ENCODE results near the gene PDZRN3.

PDZRN3 gene

DNA sequence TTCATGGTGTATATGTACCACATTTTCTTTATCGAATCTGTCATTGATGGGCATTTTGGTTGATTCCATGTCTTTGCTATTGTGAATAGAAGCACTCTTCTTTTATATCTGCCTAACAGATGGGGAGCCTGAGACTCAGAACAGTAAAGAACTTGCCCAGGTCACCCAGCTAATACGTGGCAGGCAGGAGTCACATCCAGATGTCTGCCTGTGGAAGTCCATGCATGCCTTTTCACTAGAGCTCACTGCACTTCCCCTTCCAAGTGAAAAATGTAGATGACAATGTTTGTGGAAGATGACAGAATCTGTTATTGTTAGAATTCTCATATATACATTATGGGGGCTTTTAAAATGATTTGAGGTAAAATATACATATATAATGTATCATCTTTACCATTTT, 165.0 kb downstream of the PDZRN3 start:
- ChIA-PET POLR2A (no interaction called here), CTCF (no interaction called here)
- TF ChIP-seq SUZ12 (IDR thresholded peaks at IDR 0.05) (no peak), HDGF (IDR thresholded peaks at IDR 0.05; ENCODE audit: borderline replicate concordance) (no peak), FOXK2 (IDR thresholded peaks at IDR 0.05) (no peak), NFRKB (IDR thresholded peaks at IDR 0.05) (no peak), FOXM1 (IDR thresholded peaks at IDR 0.05; ENCODE audit: borderline replicate concordance) (no peak)
- no peak for DNase-seq (ENCODE audit: extremely low spot score)

GRCh38 chr3:73453666-73454065, 171.1 kb downstream of the PDZRN3 start:
- DNase-seq (ENCODE audit: extremely low spot score): no peak
- TF ChIP-seq HDGF (IDR thresholded peaks at IDR 0.05; ENCODE audit: borderline replicate concordance) (no peak), SUZ12 (IDR thresholded peaks at IDR 0.05) (no peak), SP1 (IDR thresholded peaks at IDR 0.05) (no peak), ELF4 (IDR thresholded peaks at IDR 0.05) (no peak), ARNT (IDR thresholded peaks at IDR 0.05) (no peak)
- ChIA-PET CTCF (no interaction called here), POLR2A (no interaction called here)

- no peak for DNase-seq (ENCODE audit: extremely low spot score)
- POLR2A ChIA-PET: no interaction called here
- CTCF ChIA-PET: no interaction called here
- TF ChIP-seq SUZ12 (IDR thresholded peaks at IDR 0.05): no peak
- TF ChIP-seq PKNOX1 (IDR thresholded peaks at IDR 0.05): peak; percentile 30; the same call in 1 of the 2 replicates
Observed at GRCh38 chr3:73452729-73453128, 172.0 kb downstream of the PDZRN3 start.

DNA sequence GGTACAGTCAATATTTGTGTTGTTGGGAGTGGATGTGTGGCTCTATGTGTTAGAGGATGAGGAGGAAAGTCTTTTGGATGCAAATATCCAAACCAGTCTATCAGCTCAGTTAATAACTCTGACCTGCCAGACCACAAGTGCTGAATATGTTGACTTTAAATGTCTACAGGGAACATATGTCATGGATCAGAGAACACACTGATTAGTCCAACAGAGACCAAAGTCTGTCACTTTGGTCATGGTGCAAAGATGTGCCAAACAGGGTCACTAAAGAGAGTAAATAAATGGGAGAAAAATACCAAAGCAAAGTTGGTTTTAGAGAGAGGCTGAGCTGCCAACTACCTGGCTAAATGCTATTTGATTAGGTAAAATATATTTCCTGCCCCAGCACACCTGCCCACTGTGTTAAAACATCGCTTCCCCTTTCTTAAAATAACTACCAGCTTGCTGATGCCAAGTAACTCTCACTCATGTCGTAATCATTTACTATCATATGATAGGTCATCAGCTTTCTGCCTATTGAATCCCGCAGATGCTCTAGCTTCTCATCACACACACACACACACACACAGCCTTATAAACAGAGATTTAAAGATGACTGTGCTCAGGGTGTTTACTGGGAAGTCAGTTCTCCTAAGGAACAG, 173.3 kb downstream of the PDZRN3 start:
- ChIA-PET CTCF (interaction anchor here (0.6 to 0.7 kb wide), 2 partner anchors 52 to 1349 kb away, joined by 3 read pairs; no protein-coding TSS in a partner anchor), POLR2A (no interaction called here)
- TF ChIP-seq SP1 (IDR thresholded peaks at IDR 0.05): no peak
- no peak for TF ChIP-seq LEF1 (IDR thresholded peaks at IDR 0.05; ENCODE audit: borderline replicate concordance)
- TF ChIP-seq FOXM1 (IDR thresholded peaks at IDR 0.05; ENCODE audit: borderline replicate concordance): no peak
- no peak for TF ChIP-seq ZNF384 (IDR thresholded peaks at IDR 0.05)
- no peak for TF ChIP-seq PKNOX1 (IDR thresholded peaks at IDR 0.05)
- TF ChIP-seq ARNT (IDR thresholded peaks at IDR 0.05): no peak
- no peak for TF ChIP-seq BHLHE40 (IDR thresholded peaks at IDR 0.05; ENCODE audit: borderline replicate concordance)
- TF ChIP-seq CTBP1 (IDR thresholded peaks at IDR 0.05; ENCODE audit: borderline replicate concordance): no peak
- DNase-seq (ENCODE audit: extremely low spot score): no peak

- POLR2A ChIA-PET: no interaction called here
- CTCF ChIA-PET: no interaction called here
- DNase-seq (ENCODE audit: extremely low spot score): no peak
- TF ChIP-seq ARNT (IDR thresholded peaks at IDR 0.05) (no peak), ZNF384 (IDR thresholded peaks at IDR 0.05) (no peak), SP1 (IDR thresholded peaks at IDR 0.05) (no peak), SUZ12 (IDR thresholded peaks at IDR 0.05) (no peak), LEF1 (IDR thresholded peaks at IDR 0.05; ENCODE audit: borderline replicate concordance) (no peak), FOXK2 (IDR thresholded peaks at IDR 0.05) (no peak), FOXM1 (IDR thresholded peaks at IDR 0.05; ENCODE audit: borderline replicate concordance) (no peak), BHLHE40 (IDR thresholded peaks at IDR 0.05; ENCODE audit: borderline replicate concordance) (no peak), L3MBTL2 (conservative IDR thresholded peaks at IDR 0.05) (no peak), PKNOX1 (IDR thresholded peaks at IDR 0.05) (no peak), TARDBP (IDR thresholded peaks at IDR 0.05) (no peak), FOXA1 (IDR thresholded peaks at IDR 0.05) (no peak), CTBP1 (IDR thresholded peaks at IDR 0.05; ENCODE audit: borderline replicate concordance) (no peak), NFRKB (IDR thresholded peaks at IDR 0.05) (no peak), HDGF (IDR thresholded peaks at IDR 0.05; ENCODE audit: borderline replicate concordance) (no peak), ELF4 (IDR thresholded peaks at IDR 0.05) (no peak)
Observed at GRCh38 chr3:73449774-73450173, 175.0 kb downstream of the PDZRN3 start.

GRCh38 chr3:73448761-73449301, 175.9 kb downstream of the PDZRN3 start:
- no peak for DNase-seq (ENCODE audit: extremely low spot score)
- ChIA-PET POLR2A (no interaction called here), CTCF (no interaction called here)
- no peak for TF ChIP-seq NFRKB (IDR thresholded peaks at IDR 0.05)
- no peak for TF ChIP-seq HDGF (IDR thresholded peaks at IDR 0.05; ENCODE audit: borderline replicate concordance)
- TF ChIP-seq TARDBP (IDR thresholded peaks at IDR 0.05): no peak
- TF ChIP-seq BHLHE40 (IDR thresholded peaks at IDR 0.05; ENCODE audit: borderline replicate concordance): no peak
- no peak for TF ChIP-seq ELF4 (IDR thresholded peaks at IDR 0.05)
- no peak for TF ChIP-seq FOXA1 (IDR thresholded peaks at IDR 0.05)
- TF ChIP-seq CTBP1 (IDR thresholded peaks at IDR 0.05; ENCODE audit: borderline replicate concordance): no peak
- TF ChIP-seq ZNF384 (IDR thresholded peaks at IDR 0.05): no peak
- TF ChIP-seq LEF1 (IDR thresholded peaks at IDR 0.05; ENCODE audit: borderline replicate concordance): no peak
- no peak for TF ChIP-seq PKNOX1 (IDR thresholded peaks at IDR 0.05)
- TF ChIP-seq FOXM1 (IDR thresholded peaks at IDR 0.05; ENCODE audit: borderline replicate concordance): no peak
- TF ChIP-seq ARNT (IDR thresholded peaks at IDR 0.05): no peak
- TF ChIP-seq FOXK2 (IDR thresholded peaks at IDR 0.05): no peak
